A673 (cell line): ENCODE measurements around the gene GCG.

Experiments
- EZH2 ChIP-seq: fragments of 200-600 bp; sonication (generic); IDR thresholded peaks from 2 replicates; pipeline ENCODE4 v1.6.1; 2017; ENCODE audit warnings: borderline replicate concordance, low read depth, mild to moderate bottlenecking, mixed read lengths, antibody characterized with exemption, low read length; ENCODE audit not compliant: poor library complexity, severe bottlenecking
- TF ChIP-seq, protein P1 (sequence below): fragments of 300-800, 200-600 bp; sonication (generic); conservative IDR thresholded peaks from 2 replicates; pipeline ENCODE4 v1.5.1; 2017; ENCODE audit warnings: low read depth, mild to moderate bottlenecking, antibody characterized with exemption, low read length, moderate library complexity, mixed read lengths

DNA sequence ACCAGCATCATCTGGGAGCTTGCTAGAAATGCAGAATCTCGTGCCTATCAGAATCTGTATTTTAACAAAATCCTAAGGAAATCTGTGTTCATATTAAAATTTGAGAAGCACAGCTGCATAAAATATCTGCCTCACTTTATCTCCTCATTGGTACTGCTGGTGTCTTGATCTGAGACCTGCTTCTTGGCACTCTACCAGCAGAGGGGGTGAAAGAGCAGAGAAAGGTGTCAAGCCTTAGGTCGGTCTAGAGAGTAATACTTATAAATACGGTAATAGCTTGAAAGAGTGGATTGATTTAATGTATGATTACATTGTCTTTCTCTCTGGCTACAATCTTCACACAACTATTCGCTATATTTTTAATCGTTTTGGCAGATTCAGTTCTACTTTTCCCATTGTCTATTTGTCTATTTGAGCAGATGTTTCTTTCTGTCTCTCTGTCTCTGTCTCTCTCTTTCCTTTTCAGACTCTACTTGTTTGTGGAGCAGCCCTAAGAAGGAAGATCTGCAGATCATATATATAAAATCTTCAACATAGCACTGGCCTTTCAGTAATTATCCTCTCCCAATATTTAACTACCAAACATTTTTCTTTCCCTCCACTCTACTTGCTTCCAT, 1.7 kb upstream of the GCG start:
- TF ChIP-seq, protein P1, sequence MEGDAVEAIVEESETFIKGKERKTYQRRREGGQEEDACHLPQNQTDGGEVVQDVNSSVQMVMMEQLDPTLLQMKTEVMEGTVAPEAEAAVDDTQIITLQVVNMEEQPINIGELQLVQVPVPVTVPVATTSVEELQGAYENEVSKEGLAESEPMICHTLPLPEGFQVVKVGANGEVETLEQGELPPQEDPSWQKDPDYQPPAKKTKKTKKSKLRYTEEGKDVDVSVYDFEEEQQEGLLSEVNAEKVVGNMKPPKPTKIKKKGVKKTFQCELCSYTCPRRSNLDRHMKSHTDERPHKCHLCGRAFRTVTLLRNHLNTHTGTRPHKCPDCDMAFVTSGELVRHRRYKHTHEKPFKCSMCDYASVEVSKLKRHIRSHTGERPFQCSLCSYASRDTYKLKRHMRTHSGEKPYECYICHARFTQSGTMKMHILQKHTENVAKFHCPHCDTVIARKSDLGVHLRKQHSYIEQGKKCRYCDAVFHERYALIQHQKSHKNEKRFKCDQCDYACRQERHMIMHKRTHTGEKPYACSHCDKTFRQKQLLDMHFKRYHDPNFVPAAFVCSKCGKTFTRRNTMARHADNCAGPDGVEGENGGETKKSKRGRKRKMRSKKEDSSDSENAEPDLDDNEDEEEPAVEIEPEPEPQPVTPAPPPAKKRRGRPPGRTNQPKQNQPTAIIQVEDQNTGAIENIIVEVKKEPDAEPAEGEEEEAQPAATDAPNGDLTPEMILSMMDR, result peak; percentile 77
- TF ChIP-seq EZH2, result no peak
